Nucleus accumbens (tissue), 56 donors: ENCODE data around the gene SKIC8.

Source experiments
- DNase-seq, 56 donors: peaks; one replicate each; lab custom pipeline; 2025; lab: John Stamatoyannopoulos, UW

SKIC8 gene

GRCh38 chr15:78302579-78303312 lies 3.3 kb upstream of the SKIC8 start:
- no peak for DNase-seq

- DNase-seq = no peak
Measured at GRCh38 chr15:78301828-78302227, 2.4 kb upstream of the SKIC8 start.

- no peak for DNase-seq
Measured at GRCh38 chr15:78301326-78301725, 1.9 kb upstream of the SKIC8 start.

- DNase-seq = no peak
Measured at GRCh38 chr15:78292219-78292618, 7.2 kb downstream of the SKIC8 start.

GRCh38 chr15:78291698-78292097 lies 7.7 kb downstream of the SKIC8 start:
- no peak for DNase-seq

- no peak for DNase-seq
Measured at GRCh38 chr15:78291052-78291451, 8.4 kb downstream of the SKIC8 start.

- DNase-seq = no peak
Measured at GRCh38 chr15:78290222-78290621, 9.2 kb downstream of the SKIC8 start.

GRCh38 chr15:78284758-78285157 lies 14.7 kb downstream of the SKIC8 start:
- no peak for DNase-seq

- no peak for DNase-seq
Measured at GRCh38 chr15:78282324-78282723, 17.1 kb downstream of the SKIC8 start.

- DNase-seq = peak in 3 of 56 donors; percentile 9 to 43 (median 25)
Measured at GRCh38 chr15:78280319-78281072, 18.9 kb downstream of the SKIC8 start.

GRCh38 chr15:78276064-78276943 lies 23.1 kb downstream of the SKIC8 start:
- no peak for DNase-seq

GRCh38 chr15:78274994-78275393 lies 24.4 kb downstream of the SKIC8 start:
- DNase-seq = no peak

GRCh38 chr15:78272776-78273175 lies 26.6 kb downstream of the SKIC8 start:
- DNase-seq = no peak

- no peak for DNase-seq
Measured at GRCh38 chr15:78272316-78272715, 27.1 kb downstream of the SKIC8 start.

- DNase-seq = no peak
Measured at GRCh38 chr15:78266806-78267205, 32.6 kb downstream of the SKIC8 start.

GRCh38 chr15:78266229-78266628 lies 33.2 kb downstream of the SKIC8 start:
- DNase-seq = no peak

GRCh38 chr15:78265752-78266224 lies 33.6 kb downstream of the SKIC8 start:
- peak in 4 of 56 donors; percentile 4 to 58 (median 20) for DNase-seq

- peak in 1 of 56 donors; percentile 72 for DNase-seq
Measured at GRCh38 chr15:78265137-78265460, 34.3 kb downstream of the SKIC8 start.

- peak in 48 of 56 donors; percentile 23 to 91 (median 64) for DNase-seq
Measured at GRCh38 chr15:78264304-78265136, 34.9 kb downstream of the SKIC8 start, which contains the start of gene DNAJA4. TSS of gene DNAJA4 (plus strand) at chr15:78264562. CDS start at chr15:78264764, 202 bp downstream.

- peak in 1 of 56 donors; percentile 71 for DNase-seq
Measured at GRCh38 chr15:78263907-78264303, 35.5 kb downstream of the SKIC8 start.
